Endothelial cell of umbilical vein (primary cell): ENCODE measurements around the gene MYD88.

Experiments
- JUN ChIP-seq: IDR thresholded peaks from 2 replicates; pipeline ENCODE4 v1.6.1; 2011; ENCODE audit warnings: borderline replicate concordance, low read depth; ENCODE audit not compliant: insufficient read length, insufficient read depth
- POLR2A ChIP-seq: IDR thresholded peaks from 2 replicates; pipeline ENCODE4 v1.6.1; 2012; ENCODE audit warnings: low read depth, mild to moderate bottlenecking, control low read depth, low read length
- POLR2AphosphoS5 ChIP-seq: IDR thresholded peaks from 2 replicates; pipeline ENCODE4 v1.6.1; 2012; ENCODE audit warnings: low read depth, mild to moderate bottlenecking, control low read depth, low read length, moderate library complexity; ENCODE audit not compliant: insufficient read depth
- TF ChIP-seq, protein P1 (sequence below), 2 donors: IDR thresholded peaks; 1 replicate in 1 of 2; 2 replicates in 1 of 2; pipeline ENCODE4 v1.5.1; 2011; ENCODE audit warnings: low read length in 2 of 2, mild to moderate bottlenecking in 2 of 2, moderate library complexity in 2 of 2, control low read depth in 1 of 2, inconsistent platforms in 1 of 2, low read depth in 1 of 2; ENCODE audit not compliant: insufficient read depth in 1 of 2; ENCODE audit errors: extremely low read depth in 1 of 2
- TF ChIP-seq, protein P2 (sequence below): IDR thresholded peaks from 2 replicates; pipeline ENCODE4 v1.6.1; 2011; ENCODE audit not compliant: insufficient read depth, insufficient read length

DNA sequence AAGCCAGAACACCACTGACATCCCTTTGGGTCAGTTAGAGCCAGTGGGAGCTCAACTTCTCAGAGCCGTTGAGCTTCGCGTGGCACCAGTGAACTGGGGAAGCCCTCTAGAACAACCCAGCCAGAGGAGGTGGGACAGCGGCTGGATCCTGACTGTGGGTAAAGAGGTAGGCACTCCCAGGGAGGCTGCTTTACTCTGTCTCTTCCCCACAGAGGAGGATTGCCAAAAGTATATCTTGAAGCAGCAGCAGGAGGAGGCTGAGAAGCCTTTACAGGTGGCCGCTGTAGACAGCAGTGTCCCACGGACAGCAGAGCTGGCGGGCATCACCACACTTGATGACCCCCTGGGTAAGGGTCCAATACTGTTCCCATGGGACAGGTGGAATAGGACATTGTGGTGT, 1.2 kb downstream of the MYD88 start:
- TF ChIP-seq, protein P1, sequence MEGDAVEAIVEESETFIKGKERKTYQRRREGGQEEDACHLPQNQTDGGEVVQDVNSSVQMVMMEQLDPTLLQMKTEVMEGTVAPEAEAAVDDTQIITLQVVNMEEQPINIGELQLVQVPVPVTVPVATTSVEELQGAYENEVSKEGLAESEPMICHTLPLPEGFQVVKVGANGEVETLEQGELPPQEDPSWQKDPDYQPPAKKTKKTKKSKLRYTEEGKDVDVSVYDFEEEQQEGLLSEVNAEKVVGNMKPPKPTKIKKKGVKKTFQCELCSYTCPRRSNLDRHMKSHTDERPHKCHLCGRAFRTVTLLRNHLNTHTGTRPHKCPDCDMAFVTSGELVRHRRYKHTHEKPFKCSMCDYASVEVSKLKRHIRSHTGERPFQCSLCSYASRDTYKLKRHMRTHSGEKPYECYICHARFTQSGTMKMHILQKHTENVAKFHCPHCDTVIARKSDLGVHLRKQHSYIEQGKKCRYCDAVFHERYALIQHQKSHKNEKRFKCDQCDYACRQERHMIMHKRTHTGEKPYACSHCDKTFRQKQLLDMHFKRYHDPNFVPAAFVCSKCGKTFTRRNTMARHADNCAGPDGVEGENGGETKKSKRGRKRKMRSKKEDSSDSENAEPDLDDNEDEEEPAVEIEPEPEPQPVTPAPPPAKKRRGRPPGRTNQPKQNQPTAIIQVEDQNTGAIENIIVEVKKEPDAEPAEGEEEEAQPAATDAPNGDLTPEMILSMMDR (IDR thresholded peaks at IDR 0.05; ENCODE audit: extremely low read depth in 1 of 2, insufficient read depth in 1 of 2, low read depth in 1 of 2, low read length in 2 of 2): no peak
- TF ChIP-seq JUN (no peak), POLR2A (no peak), POLR2AphosphoS5 (no peak)
- TF ChIP-seq, protein P2, sequence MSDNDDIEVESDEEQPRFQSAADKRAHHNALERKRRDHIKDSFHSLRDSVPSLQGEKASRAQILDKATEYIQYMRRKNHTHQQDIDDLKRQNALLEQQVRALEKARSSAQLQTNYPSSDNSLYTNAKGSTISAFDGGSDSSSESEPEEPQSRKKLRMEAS: no peak
